Measurements from ENCODE around the gene TRAPPC12. TPM values are rescaled to one million over a fixed set of nuclear protein-coding genes. Genes with fewer than 3 reads are reported as not detected.
"Not testable (repeated sequence)": the region's sequence is repeated elsewhere in the genome, so short reads cannot be mapped to it uniquely, and the experiment has no call there.

Gene TRAPPC12
- total RNA-seq, 1 donor from 2014 or later: 71.0 TPM

DNA sequence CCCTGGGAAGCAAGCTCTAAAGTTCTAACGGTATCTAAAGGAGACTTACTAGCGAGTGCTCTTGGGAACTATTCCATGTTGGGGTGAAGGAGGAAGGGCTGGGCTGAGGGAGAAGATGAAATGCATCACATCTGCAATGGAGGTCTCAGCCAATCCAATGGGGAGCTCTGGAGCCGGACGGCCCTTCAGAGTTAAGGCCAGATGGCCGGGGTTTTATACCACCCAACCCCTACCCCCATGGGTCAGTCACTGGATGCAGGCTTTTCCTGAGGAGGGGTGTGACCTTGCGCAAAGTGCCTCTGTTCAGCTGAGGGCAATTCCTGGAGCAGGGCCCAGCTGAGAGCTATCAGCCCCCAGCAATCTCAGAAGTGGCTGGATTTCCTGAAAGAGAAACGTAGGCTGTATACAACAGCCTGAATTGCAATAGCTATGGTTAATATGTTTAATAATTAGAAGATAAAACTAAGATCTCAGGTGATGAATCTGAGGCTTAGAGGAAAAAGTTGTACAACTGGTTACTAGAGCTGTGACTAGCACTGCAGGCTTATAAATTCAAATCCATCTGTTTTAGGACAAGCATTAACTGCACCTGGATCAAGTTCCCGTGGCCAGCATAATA lies 23.4 kb upstream of the TRAPPC12 start:
- Mint-ChIP-seq H3K9me3 (ENCODE audit: low read depth) (peaks cover 6% of the 10 kb centered on the region), H3K27ac (ENCODE audit: unreplicated experiment) (no peak overlapping the region), H3K27me3 (ENCODE audit: low read depth) (no peaks in the 10 kb centered on the region), H3K4me3 (ENCODE audit: unreplicated experiment) (no peak overlapping the region), H3K4me1 (ENCODE audit: low read depth) (no peaks in the 10 kb centered on the region), H3K36me3 (ENCODE audit: low read depth) (peaks cover 13% of the 10 kb centered on the region)
- no peak for DNase-seq (ENCODE audit: low spot score)
- TF ChIP-seq, protein P1, sequence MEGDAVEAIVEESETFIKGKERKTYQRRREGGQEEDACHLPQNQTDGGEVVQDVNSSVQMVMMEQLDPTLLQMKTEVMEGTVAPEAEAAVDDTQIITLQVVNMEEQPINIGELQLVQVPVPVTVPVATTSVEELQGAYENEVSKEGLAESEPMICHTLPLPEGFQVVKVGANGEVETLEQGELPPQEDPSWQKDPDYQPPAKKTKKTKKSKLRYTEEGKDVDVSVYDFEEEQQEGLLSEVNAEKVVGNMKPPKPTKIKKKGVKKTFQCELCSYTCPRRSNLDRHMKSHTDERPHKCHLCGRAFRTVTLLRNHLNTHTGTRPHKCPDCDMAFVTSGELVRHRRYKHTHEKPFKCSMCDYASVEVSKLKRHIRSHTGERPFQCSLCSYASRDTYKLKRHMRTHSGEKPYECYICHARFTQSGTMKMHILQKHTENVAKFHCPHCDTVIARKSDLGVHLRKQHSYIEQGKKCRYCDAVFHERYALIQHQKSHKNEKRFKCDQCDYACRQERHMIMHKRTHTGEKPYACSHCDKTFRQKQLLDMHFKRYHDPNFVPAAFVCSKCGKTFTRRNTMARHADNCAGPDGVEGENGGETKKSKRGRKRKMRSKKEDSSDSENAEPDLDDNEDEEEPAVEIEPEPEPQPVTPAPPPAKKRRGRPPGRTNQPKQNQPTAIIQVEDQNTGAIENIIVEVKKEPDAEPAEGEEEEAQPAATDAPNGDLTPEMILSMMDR (IDR thresholded peaks at IDR 0.05): no peak

DNA sequence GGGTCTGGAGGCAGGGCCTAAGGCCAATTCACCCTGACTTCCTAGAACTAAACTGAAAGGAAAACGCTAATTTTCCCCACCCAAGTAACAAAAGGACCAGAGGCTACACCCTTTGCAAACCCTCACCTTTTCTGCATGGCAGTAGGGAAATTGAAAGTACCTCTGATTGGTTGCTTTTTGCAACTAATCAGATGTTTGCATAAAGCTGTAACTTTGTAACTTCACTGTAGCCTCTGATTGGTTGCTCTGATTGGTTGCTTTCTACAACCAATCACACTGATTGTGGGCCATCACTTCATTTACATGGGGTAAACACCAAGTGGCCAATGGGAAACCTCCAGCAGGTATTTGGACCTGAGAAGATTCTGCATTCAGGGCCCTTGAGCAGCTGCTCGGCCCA lies 22.7 kb upstream of the TRAPPC12 start:
- H3K36me3 Mint-ChIP-seq (ENCODE audit: low read depth): peaks cover 13% of the 10 kb centered on the region
- DNase-seq (ENCODE audit: low spot score): no peak
- no peaks in the 10 kb centered on the region for H3K4me1 Mint-ChIP-seq (ENCODE audit: low read depth)
- H3K4me3 Mint-ChIP-seq (ENCODE audit: unreplicated experiment): no peak overlapping the region
- H3K9me3 Mint-ChIP-seq (ENCODE audit: low read depth): peaks cover 6% of the 10 kb centered on the region
- no peaks in the 10 kb centered on the region for H3K27me3 Mint-ChIP-seq (ENCODE audit: low read depth)
- TF ChIP-seq, protein P1 (IDR thresholded peaks at IDR 0.05): no peak
- no peak overlapping the region for H3K27ac Mint-ChIP-seq (ENCODE audit: unreplicated experiment)

GRCh38 chr2:3357446-3357845 lies 22.0 kb upstream of the TRAPPC12 start:
- not testable (repeated sequence) for DNase-seq (ENCODE audit: low spot score); H3K27me3 Mint-ChIP-seq (ENCODE audit: low read depth); H3K27ac Mint-ChIP-seq (ENCODE audit: unreplicated experiment); H3K9me3 Mint-ChIP-seq (ENCODE audit: low read depth); H3K4me1 Mint-ChIP-seq (ENCODE audit: low read depth); H3K4me3 Mint-ChIP-seq (ENCODE audit: unreplicated experiment)
- H3K36me3 Mint-ChIP-seq (ENCODE audit: low read depth): peaks cover 12% of the 10 kb centered on the region

DNA sequence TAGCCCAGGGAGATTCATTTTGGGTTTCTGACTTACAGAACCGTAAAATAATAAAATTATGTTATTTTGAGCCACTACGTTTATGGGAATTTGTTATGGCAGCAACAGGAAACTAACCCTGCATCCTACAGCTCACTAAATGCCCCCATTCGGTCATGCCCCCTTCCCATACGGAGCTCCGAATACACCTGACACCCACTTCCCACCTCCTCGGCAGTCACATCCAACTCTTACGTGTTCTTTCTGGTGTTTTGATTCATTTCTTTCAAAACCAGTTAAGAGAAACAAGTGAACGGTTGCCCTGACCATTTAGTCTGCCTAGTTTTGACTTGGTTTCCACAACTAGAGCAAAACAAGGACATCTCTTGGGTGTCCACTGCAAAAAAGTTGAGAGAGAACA lies 21.6 kb upstream of the TRAPPC12 start:
- no peak overlapping the region for H3K27ac Mint-ChIP-seq (ENCODE audit: unreplicated experiment)
- no peaks in the 10 kb centered on the region for H3K27me3 Mint-ChIP-seq (ENCODE audit: low read depth)

GRCh38 chr2:3361518-3362389 lies 17.7 kb upstream of the TRAPPC12 start:
- TF ChIP-seq, protein P1 (IDR thresholded peaks at IDR 0.05): no peak
- Mint-ChIP-seq H3K27me3 (ENCODE audit: low read depth) (no peaks in the 10 kb centered on the region), H3K9me3 (ENCODE audit: low read depth) (no peaks in the 10 kb centered on the region), H3K4me3 (ENCODE audit: unreplicated experiment) (no peak overlapping the region), H3K36me3 (ENCODE audit: low read depth) (no peaks in the 10 kb centered on the region), H3K27ac (ENCODE audit: unreplicated experiment) (no peak overlapping the region), H3K4me1 (ENCODE audit: low read depth) (no peaks in the 10 kb centered on the region)
- no peak for DNase-seq (ENCODE audit: low spot score)

More for the DNA sequence above, 21.6 kb upstream of the TRAPPC12 start:
- DNase-seq (ENCODE audit: low spot score): no peak
- Mint-ChIP-seq H3K4me3 (ENCODE audit: unreplicated experiment) (no peak overlapping the region), H3K36me3 (ENCODE audit: low read depth) (peaks cover 7% of the 10 kb centered on the region), H3K9me3 (ENCODE audit: low read depth) (no peaks in the 10 kb centered on the region), H3K4me1 (ENCODE audit: low read depth) (no peaks in the 10 kb centered on the region)
- TF ChIP-seq, protein P1 (IDR thresholded peaks at IDR 0.05): no peak
